Skin epidermis (tissue), 12 donors: Measurements from ENCODE around the gene KLRF1.
A peak's percentile ranks its signal among the peaks of the same experiment; 100 is the strongest.

Experiments used
- H3K27ac ChIP-seq, 21 experiments: fragments of 200-600 bp; sonication (generic) in 11 of 21; one replicate each; pipeline ENCODE4 v1.5.0; 2020; ENCODE audit warnings: mild to moderate bottlenecking in 3 of 21, inconsistent platforms in 2 of 21, moderate library complexity in 2 of 21
- H3K4me3 ChIP-seq, 7 experiments: fragments of 200-600 bp; sonication (generic) in 2 of 7; one replicate each; pipeline ENCODE4 v1.5.0; 2020; ENCODE audit warnings: inconsistent platforms in 2 of 7, mild to moderate bottlenecking in 2 of 7, moderate library complexity in 1 of 7

The KLRF1 gene

GRCh38 chr12:9806714-9807113 lies 20.6 kb upstream of the KLRF1 start:
- H3K4me3 ChIP-seq: no peak overlapping the region
- no peak overlapping the region for H3K27ac ChIP-seq

GRCh38 chr12:9808504-9808903 lies 18.8 kb upstream of the KLRF1 start:
- Histone ChIP-seq H3K4me3 (no peak overlapping the region), H3K27ac (no peak overlapping the region)

GRCh38 chr12:9809338-9809737 lies 17.9 kb upstream of the KLRF1 start:
- no peak overlapping the region for H3K4me3 ChIP-seq
- no peak overlapping the region for H3K27ac ChIP-seq

- H3K27ac ChIP-seq: no peak overlapping the region
- H3K4me3 ChIP-seq: no peak overlapping the region
Measured at GRCh38 chr12:9809866-9810265, 17.4 kb upstream of the KLRF1 start.

- Histone ChIP-seq H3K4me3 (no peak overlapping the region), H3K27ac (no peak overlapping the region)
Measured at GRCh38 chr12:9810671-9811070, 16.6 kb upstream of the KLRF1 start.

- H3K27ac ChIP-seq: no peak overlapping the region
- H3K4me3 ChIP-seq: no peak overlapping the region
Measured at GRCh38 chr12:9811621-9812020, 15.7 kb upstream of the KLRF1 start.

GRCh38 chr12:9813821-9814798 lies 13.2 kb upstream of the KLRF1 start:
- H3K27ac ChIP-seq: peak overlapping the region in 1 of 21 experiments; percentile 53
- peak overlapping the region; percentile 19 to 38 (median 22) for H3K4me3 ChIP-seq

GRCh38 chr12:9820281-9820930 lies 6.9 kb upstream of the KLRF1 start:
- H3K27ac ChIP-seq: no peak overlapping the region
- no peak overlapping the region for H3K4me3 ChIP-seq

GRCh38 chr12:9829483-9829882 lies 2.2 kb downstream of the KLRF1 start:
- Histone ChIP-seq H3K27ac (no peak overlapping the region), H3K4me3 (no peak overlapping the region)

GRCh38 chr12:9829982-9830381 lies 2.7 kb downstream of the KLRF1 start:
- no peak overlapping the region for H3K27ac ChIP-seq
- H3K4me3 ChIP-seq: no peak overlapping the region

GRCh38 chr12:9831720-9832119 lies 4.4 kb downstream of the KLRF1 start:
- no peak overlapping the region for H3K27ac ChIP-seq
- H3K4me3 ChIP-seq: no peak overlapping the region

- H3K27ac ChIP-seq: no peak overlapping the region
- no peak overlapping the region for H3K4me3 ChIP-seq
Measured at GRCh38 chr12:9843407-9843806, 16.1 kb downstream of the KLRF1 start.

GRCh38 chr12:9848899-9849298 lies 21.6 kb downstream of the KLRF1 start:
- Histone ChIP-seq H3K4me3 (no peak overlapping the region), H3K27ac (no peak overlapping the region)

GRCh38 chr12:9851050-9851449 lies 23.8 kb downstream of the KLRF1 start:
- no peak overlapping the region for H3K27ac ChIP-seq
- no peak overlapping the region for H3K4me3 ChIP-seq

GRCh38 chr12:9851927-9852326 lies 24.6 kb downstream of the KLRF1 start:
- H3K27ac ChIP-seq: no peak overlapping the region
- H3K4me3 ChIP-seq: no peak overlapping the region

- no peak overlapping the region for H3K4me3 ChIP-seq
- no peak overlapping the region for H3K27ac ChIP-seq
Measured at GRCh38 chr12:9856151-9856550, 28.9 kb downstream of the KLRF1 start.

GRCh38 chr12:9856894-9857293 lies 29.6 kb downstream of the KLRF1 start:
- Histone ChIP-seq H3K27ac (no peak overlapping the region), H3K4me3 (no peak overlapping the region)

- no peak overlapping the region for H3K27ac ChIP-seq
Measured at GRCh38 chr12:9858135-9858534, 30.9 kb downstream of the KLRF1 start.

GRCh38 chr12:9864913-9865675 lies 37.8 kb downstream of the KLRF1 start:
- Histone ChIP-seq H3K27ac (peak overlapping the region in 19 of 21 experiments; percentile 1 to 98 (median 89)), H3K4me3 (peak overlapping the region in 6 of 7 experiments; percentile 1 to 49 (median 40))

More at GRCh38 chr12:9858135-9858534, 30.9 kb downstream of the KLRF1 start:
- no peak overlapping the region for H3K4me3 ChIP-seq

- H3K4me3 ChIP-seq: peak overlapping the region; percentile 23 to 49 (median 42)
- peak overlapping the region in 20 of 21 experiments; percentile 11 to 98 (median 89) for H3K27ac ChIP-seq
Measured at GRCh38 chr12:9866860-9867269, 39.6 kb downstream of the KLRF1 start.
